ENCODE data around the gene INPP4B.

INPP4B gene

GRCh38 chr4:142098900-142099545, 747.1 kb downstream of the INPP4B start:
- Histone ChIP-seq H3K27ac (no peak overlapping the region), H3K4me3 (no peak overlapping the region)
- no peak for TF ChIP-seq CTCF (IDR thresholded peaks at IDR 0.05)
- DNase-seq (ENCODE audit: low spot score), result no peak

- H3K27ac ChIP-seq, result no peak overlapping the region
- TF ChIP-seq CTCF (IDR thresholded peaks at IDR 0.05), result no peak
- no peak overlapping the region for H3K4me3 ChIP-seq
- no peak for DNase-seq (ENCODE audit: low spot score)
These were observed 747.7 kb downstream of the INPP4B start for GRCh38 chr4:142098380-142098779.

GRCh38 chr4:142097015-142097414, 749.1 kb downstream of the INPP4B start:
- TF ChIP-seq CTCF (IDR thresholded peaks at IDR 0.05), result no peak
- Histone ChIP-seq H3K27ac (no peak overlapping the region), H3K4me3 (no peak overlapping the region)
- no peak for DNase-seq (ENCODE audit: low spot score)

GRCh38 chr4:142095886-142096605, 750.1 kb downstream of the INPP4B start:
- Histone ChIP-seq H3K27ac (peak overlapping the region; percentile 23 to 30), H3K4me3 (no peak overlapping the region)
- TF ChIP-seq CTCF (IDR thresholded peaks at IDR 0.05), result no peak
- DNase-seq (ENCODE audit: low spot score), result no peak

- DNase-seq (ENCODE audit: low spot score), result no peak
- Histone ChIP-seq H3K27ac (peak overlapping the region; percentile 87 to 92), H3K4me3 (no peak overlapping the region)
- no peak for TF ChIP-seq CTCF (IDR thresholded peaks at IDR 0.05)
These were observed 753.2 kb downstream of the INPP4B start for GRCh38 chr4:142092941-142093340.

- peak overlapping the region; percentile 87 to 92 for H3K27ac ChIP-seq
- no peak for TF ChIP-seq CTCF (IDR thresholded peaks at IDR 0.05)
- peak; percentile 83 for DNase-seq (ENCODE audit: low spot score)
- no peak overlapping the region for H3K4me3 ChIP-seq
These were observed 754.4 kb downstream of the INPP4B start for GRCh38 chr4:142091691-142092182.

GRCh38 chr4:142091085-142091513, 755.0 kb downstream of the INPP4B start:
- no peak for DNase-seq (ENCODE audit: low spot score)
- no peak for TF ChIP-seq CTCF (IDR thresholded peaks at IDR 0.05)
- no peak overlapping the region for H3K4me3 ChIP-seq
- peak overlapping the region; percentile 87 to 92 for H3K27ac ChIP-seq

All from coronary artery (tissue), 2 donors.